Glutamatergic neuron (in vitro differentiated cells): ENCODE measurements around the gene FCAMR. TPM values are rescaled to one million over a fixed set of nuclear protein-coding genes. Genes with fewer than 3 reads are reported as not detected.

ENCODE experiments used
- DNase-seq: peaks from one replicate; pipeline ENCODE4 v3.0.0; 2022
- H3K27ac Mint-ChIP-seq: one replicate; pipeline ENCODE4 v1.8.0; 2020; ENCODE audit warnings: mild to moderate bottlenecking, mixed read lengths, inconsistent platforms; ENCODE audit not compliant: unreplicated experiment
- H3K27me3 Mint-ChIP-seq: one replicate; pipeline ENCODE4 v1.8.0; 2020; ENCODE audit warnings: mild to moderate bottlenecking, moderate library complexity, mixed read lengths, inconsistent platforms; ENCODE audit not compliant: unreplicated experiment
- H3K36me3 Mint-ChIP-seq: one replicate; pipeline ENCODE4 v1.8.0; 2020; ENCODE audit warnings: mild to moderate bottlenecking, mixed read lengths, inconsistent platforms; ENCODE audit not compliant: unreplicated experiment
- H3K4me1 Mint-ChIP-seq: one replicate; pipeline ENCODE4 v1.8.0; 2020; ENCODE audit warnings: mild to moderate bottlenecking, low read depth, mixed read lengths, inconsistent platforms; ENCODE audit not compliant: unreplicated experiment
- H3K4me3 Mint-ChIP-seq: one replicate; pipeline ENCODE4 v1.8.0; 2020; ENCODE audit warnings: mild to moderate bottlenecking, mixed read lengths, inconsistent platforms; ENCODE audit not compliant: unreplicated experiment
- H3K9me3 Mint-ChIP-seq: one replicate; pipeline ENCODE4 v1.8.0; 2020; ENCODE audit warnings: mild to moderate bottlenecking, moderate library complexity, mixed read lengths, inconsistent platforms; ENCODE audit not compliant: unreplicated experiment
- CTCF ChIP-seq: fragments of 200-600 bp; sonication (generic); IDR thresholded peaks from one replicate; pipeline ENCODE4 v1.5.0; 2021; ENCODE audit not compliant: partially characterized antibody, unreplicated experiment
- total RNA-seq: library from RNA; stranded (reverse); fragmentation: NEBNext Ultra II Directional; extraction: Animal tissue kit (Norgen Biotek cat#: 25700); gene quantifications from one replicate; pipeline ENCODE4 v1.2.1, GENCODE V29; 2021; ENCODE audit not compliant: unreplicated experiment

The FCAMR gene
- total RNA-seq, 1 donor from 2014 or later: not detected

- no peaks in the 10 kb centered on the region for H3K36me3 Mint-ChIP-seq
- TF ChIP-seq CTCF: no peak
- H3K27me3 Mint-ChIP-seq: peaks cover 5% of the 10 kb centered on the region
- no peak overlapping the region for H3K4me3 Mint-ChIP-seq
- no peak for DNase-seq
- peaks cover 2% of the 10 kb centered on the region for H3K9me3 Mint-ChIP-seq
- no peaks in the 10 kb centered on the region for H3K4me1 Mint-ChIP-seq
- H3K27ac Mint-ChIP-seq: no peak overlapping the region
Observed at GRCh38 chr1:206961668-206962067, 8.6 kb downstream of the FCAMR start.

- TF ChIP-seq CTCF: no peak
- Mint-ChIP-seq H3K4me3 (no peak overlapping the region), H3K4me1 (no peaks in the 10 kb centered on the region), H3K9me3 (peaks cover 2% of the 10 kb centered on the region), H3K27ac (no peak overlapping the region), H3K27me3 (peaks cover 7% of the 10 kb centered on the region), H3K36me3 (no peaks in the 10 kb centered on the region)
- no peak for DNase-seq
Observed at GRCh38 chr1:206960676-206961386, 9.4 kb downstream of the FCAMR start.

GRCh38 chr1:206958144-206958543 is 12.1 kb downstream of the FCAMR start:
- TF ChIP-seq CTCF: no peak
- Mint-ChIP-seq H3K27ac (no peak overlapping the region), H3K9me3 (peaks cover 2% of the 10 kb centered on the region), H3K36me3 (peaks cover 4% of the 10 kb centered on the region), H3K4me3 (no peak overlapping the region), H3K27me3 (peaks cover 7% of the 10 kb centered on the region), H3K4me1 (no peaks in the 10 kb centered on the region)
- no peak for DNase-seq

GRCh38 chr1:206957639-206958038 is 12.6 kb downstream of the FCAMR start:
- H3K27me3 Mint-ChIP-seq: peaks cover 7% of the 10 kb centered on the region
- H3K4me3 Mint-ChIP-seq: no peak overlapping the region
- H3K27ac Mint-ChIP-seq: no peak overlapping the region
- H3K9me3 Mint-ChIP-seq: peaks cover 2% of the 10 kb centered on the region
- DNase-seq: no peak
- H3K4me1 Mint-ChIP-seq: no peaks in the 10 kb centered on the region
- no peak for TF ChIP-seq CTCF
- H3K36me3 Mint-ChIP-seq: peaks cover 4% of the 10 kb centered on the region

- no peak for TF ChIP-seq CTCF
- no peaks in the 10 kb centered on the region for H3K9me3 Mint-ChIP-seq
- H3K27me3 Mint-ChIP-seq: peaks cover 3% of the 10 kb centered on the region
Observed at GRCh38 chr1:206955476-206956451, 14.5 kb downstream of the FCAMR start.

More at GRCh38 chr1:206955476-206956451, 14.5 kb downstream of the FCAMR start:
- Mint-ChIP-seq H3K4me1 (no peaks in the 10 kb centered on the region), H3K4me3 (no peak overlapping the region), H3K36me3 (peaks cover 4% of the 10 kb centered on the region), H3K27ac (no peak overlapping the region)
- no peak for DNase-seq
